IPS DF 4.7 (cell line): ENCODE results near the gene USP34.
"Not testable (repeated sequence)": the region's sequence is repeated elsewhere in the genome, so short reads cannot be mapped to it uniquely, and the experiment has no call there.

Experiments used
- DNase-seq: peaks from one replicate; pipeline ENCODE4 v3.0.0-alpha.2; 2013; ENCODE audit warnings: low spot score; ENCODE audit errors: extremely low read depth

USP34 gene

DNA sequence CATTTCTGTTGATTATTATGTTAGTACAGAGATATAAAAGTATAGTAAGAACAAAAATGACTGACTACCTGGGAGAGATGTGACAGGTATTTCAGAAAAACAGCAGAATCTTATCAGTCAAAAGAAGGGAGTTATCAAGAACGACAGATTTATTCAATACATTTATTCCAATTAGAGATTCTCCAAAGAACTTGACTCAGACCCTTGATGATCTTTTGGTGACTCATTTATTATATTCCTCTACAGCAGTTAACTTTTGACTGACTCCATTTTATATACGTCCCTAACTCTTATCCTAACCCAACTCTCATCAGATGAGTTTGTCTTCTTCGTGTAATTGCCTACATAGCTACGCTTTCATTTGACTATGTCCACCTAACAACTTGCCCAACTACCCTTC, 217.8 kb downstream of the USP34 start:
- DNase-seq = no peak

DNA sequence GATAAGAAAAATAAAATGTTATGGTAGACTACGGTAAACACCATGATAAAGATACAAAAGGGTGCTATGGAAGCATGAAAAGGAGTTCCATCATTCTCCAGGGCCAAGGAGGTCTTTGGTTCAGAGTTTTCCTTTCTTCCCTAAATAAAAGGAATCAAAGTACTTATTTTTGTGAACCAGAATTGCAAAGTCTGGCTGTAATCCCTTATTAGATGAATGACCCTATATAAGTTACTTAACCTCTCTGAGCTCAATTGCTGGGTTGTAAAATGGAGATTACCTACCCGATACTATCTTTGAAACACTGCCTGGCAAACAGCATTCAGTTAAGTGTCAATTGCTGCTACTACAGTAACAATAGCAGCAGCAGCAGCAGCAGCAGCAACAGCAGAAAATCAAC, 218.9 kb downstream of the USP34 start:
- no peak for DNase-seq

- no peak for DNase-seq
Measured at GRCh38 chr2:61249521-61250071, 221.3 kb downstream of the USP34 start.

GRCh38 chr2:61247204-61247812, 223.6 kb downstream of the USP34 start:
- no peak for DNase-seq

- no peak for DNase-seq
Measured at GRCh38 chr2:61244694-61245093, 226.2 kb downstream of the USP34 start.

GRCh38 chr2:61241266-61241665, 229.6 kb downstream of the USP34 start:
- DNase-seq = no peak

GRCh38 chr2:61238219-61239012, 232.5 kb downstream of the USP34 start:
- DNase-seq = no peak

DNA sequence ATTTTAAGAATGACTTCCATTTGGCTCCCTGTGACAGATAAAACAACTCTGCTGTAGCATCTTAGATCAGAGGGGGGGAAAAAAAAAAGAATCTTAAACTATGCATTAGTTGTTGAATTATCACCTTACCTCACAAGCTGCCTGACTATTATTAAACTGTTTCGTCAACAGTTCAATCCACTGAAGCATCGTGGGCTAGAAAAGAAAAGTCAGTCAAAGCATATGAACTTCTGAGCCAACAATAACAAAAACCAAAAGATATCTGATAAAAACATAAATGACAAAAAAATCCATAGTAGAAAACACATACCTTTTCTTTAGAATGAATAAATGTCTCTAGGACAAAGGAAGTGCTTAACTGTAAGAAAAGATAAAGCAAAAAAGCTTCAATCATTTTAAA, 235.2 kb downstream of the USP34 start:
- DNase-seq = no peak

GRCh38 chr2:61233581-61233980, 237.3 kb downstream of the USP34 start:
- DNase-seq = no peak

DNA sequence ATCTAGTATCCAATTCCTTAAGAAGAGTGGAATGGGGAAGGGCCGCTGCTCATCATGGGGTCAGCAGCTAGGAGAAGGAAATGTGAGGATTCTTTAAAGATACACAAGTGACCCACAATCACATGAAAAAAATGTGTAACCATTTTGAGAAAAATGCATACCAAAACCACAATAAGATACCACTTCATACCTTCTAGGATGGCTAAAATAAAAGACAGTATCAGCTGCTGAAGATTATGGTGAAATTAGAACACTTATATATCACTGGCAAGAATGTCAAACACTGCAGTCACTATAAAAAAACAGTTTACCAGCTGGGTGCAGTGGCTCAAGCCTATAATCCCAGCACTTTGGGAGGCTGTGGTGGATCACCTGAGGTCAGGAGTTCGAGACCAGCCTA, 241.0 kb downstream of the USP34 start:
- DNase-seq = no peak

- no peak for DNase-seq
Measured at GRCh38 chr2:61222567-61222966, 248.3 kb downstream of the USP34 start.

DNA sequence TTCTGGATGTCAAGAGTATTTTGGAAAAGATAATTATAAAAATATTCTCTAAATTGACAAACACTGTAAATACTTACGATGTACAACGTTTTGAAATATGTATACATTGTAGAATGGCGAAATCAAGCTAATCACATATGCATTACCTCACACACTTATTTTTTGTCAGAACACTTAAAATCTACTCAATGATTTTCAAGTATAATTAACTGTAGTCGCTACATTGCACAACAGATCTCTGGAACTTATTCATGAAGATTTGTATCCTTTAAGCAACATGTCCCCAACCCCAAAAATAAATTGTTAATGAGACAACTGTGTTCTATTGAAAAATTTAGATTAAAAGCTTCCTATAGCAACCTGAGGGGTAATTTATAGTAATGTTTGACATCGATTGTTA, 249.1 kb downstream of the USP34 start:
- no peak for DNase-seq

DNA sequence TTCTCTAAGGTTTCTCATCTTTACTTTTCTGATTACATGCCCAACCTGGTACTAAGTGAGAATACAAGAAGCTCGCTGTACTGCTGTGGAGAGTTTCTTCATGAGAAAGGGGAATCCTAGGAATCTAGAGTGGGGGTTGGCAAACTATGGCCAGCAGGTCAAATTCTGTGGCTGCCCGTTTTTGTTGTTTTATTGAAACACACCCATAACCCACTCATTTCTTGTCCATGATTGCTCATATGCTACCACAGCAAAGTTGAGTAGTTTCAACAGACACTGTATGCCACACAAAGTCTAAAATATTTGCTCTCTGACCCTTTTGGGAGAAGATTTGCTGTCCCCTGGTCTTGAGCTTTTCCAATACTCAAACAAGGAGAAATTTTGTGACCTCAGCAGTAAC, 250.1 kb downstream of the USP34 start:
- no peak for DNase-seq

- DNase-seq = no peak
Measured at GRCh38 chr2:61218817-61219170, 252.1 kb downstream of the USP34 start.

DNA sequence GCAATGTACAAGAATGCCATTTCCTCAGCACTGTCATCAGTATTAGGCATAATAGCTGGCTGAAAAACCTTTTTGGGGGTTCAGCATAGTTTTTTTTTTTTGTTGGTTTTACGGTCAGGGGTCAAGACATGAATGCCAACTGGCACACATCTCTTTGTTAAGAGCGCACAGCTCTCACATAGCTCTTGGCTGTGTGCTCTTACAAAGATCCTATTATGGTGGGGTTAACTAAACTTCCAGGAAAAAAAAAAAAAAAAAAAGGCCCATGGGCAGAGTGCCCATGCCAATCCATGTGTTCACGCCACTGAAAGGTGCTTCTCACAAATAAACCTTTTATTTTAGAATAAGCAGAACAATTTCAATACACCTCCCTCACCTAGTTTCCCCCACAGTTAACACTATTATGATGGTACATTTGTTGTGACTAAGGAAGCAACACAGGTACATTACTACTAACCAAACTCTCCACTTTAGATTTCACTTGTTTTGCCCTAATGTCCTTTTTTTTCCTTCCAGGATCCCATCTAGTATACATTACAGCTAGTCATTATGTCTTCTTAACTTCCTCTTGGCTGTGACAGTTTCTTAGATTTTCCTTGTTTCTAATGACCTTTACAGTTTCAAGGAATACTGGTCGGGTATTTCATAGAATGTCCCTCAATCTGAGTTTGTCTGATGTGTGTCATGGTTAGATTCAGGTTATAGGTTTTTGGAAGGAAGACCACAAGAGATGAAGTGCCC, 252.6 kb downstream of the USP34 start:
- DNase-seq = no peak

GRCh38 chr2:61214171-61214570, 256.7 kb downstream of the USP34 start:
- no peak for DNase-seq

DNA sequence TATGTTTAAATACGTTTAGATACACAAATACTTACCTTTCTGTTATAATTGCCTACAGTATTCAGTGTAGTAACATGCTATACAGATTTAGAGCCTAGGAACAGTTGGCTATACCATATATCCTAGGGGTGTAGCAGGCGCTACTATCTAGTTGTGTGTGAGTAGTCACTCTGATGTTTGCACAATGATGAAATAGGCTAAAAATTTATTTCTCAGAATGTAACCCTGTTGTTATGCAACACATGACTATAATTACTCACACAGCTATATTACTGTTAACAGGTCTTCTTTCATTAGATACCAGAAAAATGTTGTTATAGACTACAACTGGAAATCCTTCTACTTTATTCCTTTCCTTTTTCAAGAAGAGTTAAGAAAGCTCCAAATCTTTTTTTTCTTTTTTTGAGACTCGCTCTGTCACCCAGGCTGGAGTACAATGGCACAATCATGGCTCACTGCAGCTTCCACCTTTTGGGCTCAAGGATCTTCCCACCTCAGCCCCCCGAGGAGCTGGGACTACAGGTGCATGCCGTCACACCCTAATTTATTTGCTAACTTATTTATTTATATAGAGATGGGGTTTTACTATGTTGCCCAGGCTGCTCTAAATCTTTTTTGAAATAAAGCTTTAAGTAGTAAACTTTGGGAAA, 260.4 kb downstream of the USP34 start:
- no peak for DNase-seq

DNA sequence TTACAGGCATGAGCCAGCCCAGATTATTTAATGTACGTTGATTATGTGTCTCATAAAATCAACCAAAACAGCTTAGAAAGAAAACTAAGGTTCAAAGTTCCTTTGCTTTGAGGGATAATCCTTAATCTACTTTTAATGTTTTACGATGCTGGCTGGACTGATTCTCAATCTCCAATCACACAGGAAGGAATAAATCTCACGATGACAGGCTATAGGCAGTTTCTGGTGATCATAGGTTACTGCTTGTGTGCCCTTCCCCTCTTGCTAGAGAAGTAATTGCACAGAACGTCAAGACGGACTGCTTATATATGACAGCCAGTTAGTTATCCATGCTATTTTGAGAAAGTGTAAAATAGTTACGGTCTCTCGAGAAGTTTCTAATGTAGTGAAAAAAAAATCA, 265.8 kb downstream of the USP34 start:
- DNase-seq = no peak

- DNase-seq = no peak
Measured at GRCh38 chr2:61196671-61197070, 274.2 kb downstream of the USP34 start.

DNA sequence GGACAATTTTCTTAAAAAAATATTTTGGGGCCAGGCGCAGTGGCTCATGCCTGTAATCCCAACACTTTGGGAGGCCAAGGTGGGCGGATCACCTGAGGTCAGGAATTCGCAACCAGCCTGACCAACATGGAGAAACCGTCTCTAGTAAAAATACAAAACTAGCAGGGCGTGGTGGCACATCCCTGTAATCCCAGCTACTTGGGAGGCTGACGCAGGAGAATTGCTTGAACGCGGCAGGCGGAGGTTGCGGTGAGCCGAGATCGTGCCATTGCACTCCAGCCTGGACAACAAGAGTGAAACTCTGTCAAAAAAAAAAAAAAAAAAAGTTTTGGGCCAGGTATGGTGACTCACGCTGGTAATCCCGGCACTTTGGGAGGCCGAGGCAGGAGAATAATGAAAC, 276.2 kb downstream of the USP34 start:
- not testable (repeated sequence) for DNase-seq

DNA sequence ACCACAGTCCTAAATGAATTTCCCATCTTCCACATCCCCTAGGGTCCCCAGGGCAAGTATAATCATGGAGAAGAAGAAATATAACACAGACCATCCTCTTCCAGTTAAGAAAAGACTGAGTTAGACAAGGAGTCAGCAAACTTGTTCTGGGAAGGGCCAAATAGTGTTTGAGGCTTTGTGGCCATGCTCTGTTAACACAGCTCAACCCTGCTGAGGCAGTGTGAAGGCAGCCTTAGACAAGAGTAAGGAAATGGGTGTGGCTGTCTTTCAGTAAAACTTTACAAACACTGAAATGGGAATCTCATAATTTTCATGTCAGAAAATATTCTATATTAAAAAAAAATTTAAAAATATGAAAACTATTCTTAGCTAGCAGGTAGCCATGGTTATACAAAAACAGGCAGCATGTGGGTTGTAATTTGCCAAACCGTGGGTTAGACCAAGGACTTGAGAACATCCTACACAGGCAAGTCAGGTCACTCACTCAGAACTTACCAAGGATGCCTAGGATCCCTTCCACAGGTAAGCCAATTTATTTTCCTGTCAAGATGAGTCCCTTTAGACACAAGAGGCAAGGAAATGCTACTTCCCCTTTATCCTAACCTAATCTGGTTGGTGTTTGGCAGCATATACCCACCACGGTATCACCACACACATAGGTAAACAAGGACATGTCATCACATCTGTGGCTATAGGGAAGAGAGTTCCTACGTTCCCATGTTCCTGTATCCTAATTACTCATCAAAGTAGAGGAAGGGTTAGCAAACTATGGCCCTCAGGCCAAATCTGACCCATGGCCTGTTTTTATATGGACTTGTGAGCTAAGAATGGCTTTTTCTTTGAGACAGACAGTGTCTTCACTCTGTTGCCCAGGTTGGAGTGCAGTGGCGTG, 277.0 kb downstream of the USP34 start:
- DNase-seq = no peak
